GM18526 (cell line): Measurements from ENCODE around the gene PPRC1.

Source experiments
- POLR2A ChIP-seq: IDR thresholded peaks from 3 replicates; pipeline ENCODE4 v1.6.1; 2011; ENCODE audit not compliant: insufficient read length; ENCODE audit errors: extremely low read depth

PPRC1 gene

GRCh38 chr10:102152545-102152890 is 19.7 kb downstream of the PPRC1 start:
- TF ChIP-seq POLR2A, result no peak

- no peak for TF ChIP-seq POLR2A
Observed at GRCh38 chr10:102153093-102153620, 20.3 kb downstream of the PPRC1 start.

- no peak for TF ChIP-seq POLR2A
Observed at GRCh38 chr10:102154466-102155116, 21.8 kb downstream of the PPRC1 start.

GRCh38 chr10:102157224-102157623 is 24.4 kb downstream of the PPRC1 start:
- no peak for TF ChIP-seq POLR2A

- no peak for TF ChIP-seq POLR2A
Observed at GRCh38 chr10:102159051-102159597, 26.3 kb downstream of the PPRC1 start.

GRCh38 chr10:102159831-102160230 is 27.0 kb downstream of the PPRC1 start:
- no peak for TF ChIP-seq POLR2A

GRCh38 chr10:102163342-102163989 is 30.6 kb downstream of the PPRC1 start:
- TF ChIP-seq POLR2A, result no peak

DNA sequence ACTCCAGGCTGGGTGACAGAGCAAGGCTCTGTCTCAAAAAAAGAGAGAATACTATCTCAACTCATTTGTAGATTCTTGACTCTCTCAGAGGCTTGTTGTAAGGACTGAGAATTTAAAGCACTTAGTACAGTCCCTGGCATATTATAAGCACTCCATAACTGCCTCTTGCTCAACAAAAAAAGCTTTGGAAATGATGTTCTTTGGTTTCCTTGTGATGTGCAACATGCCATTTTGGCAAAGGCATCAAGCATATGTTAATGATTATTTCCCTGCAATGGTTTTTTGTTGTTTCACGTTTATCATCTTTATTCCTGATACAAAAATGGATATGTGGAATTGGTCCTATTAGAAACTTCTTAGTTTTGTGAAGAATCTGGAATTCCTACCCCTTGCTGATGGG is 35.0 kb downstream of the PPRC1 start:
- TF ChIP-seq POLR2A, result no peak

DNA sequence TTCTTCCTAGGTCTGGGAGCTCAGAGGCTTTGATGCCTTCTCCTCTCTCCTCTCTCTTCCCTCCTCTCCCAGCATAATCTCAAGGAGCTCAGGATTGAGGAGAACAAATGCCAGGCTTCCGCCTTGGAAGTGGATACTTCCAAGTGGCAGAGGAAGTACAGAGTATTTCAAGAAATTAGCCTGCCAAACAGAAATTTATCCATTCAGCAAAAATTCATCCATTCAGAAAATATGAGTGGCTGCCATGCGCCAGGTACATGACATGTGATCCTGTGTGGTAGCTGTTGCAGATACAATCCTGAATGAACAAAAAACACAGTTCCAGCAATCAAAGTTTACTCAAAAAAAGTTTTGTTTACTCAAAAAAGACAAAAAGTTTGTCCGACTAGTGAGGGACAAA is 37.8 kb downstream of the PPRC1 start:
- no peak for TF ChIP-seq POLR2A

- no peak for TF ChIP-seq POLR2A
Observed at GRCh38 chr10:102172288-102172687, 39.4 kb downstream of the PPRC1 start.

DNA sequence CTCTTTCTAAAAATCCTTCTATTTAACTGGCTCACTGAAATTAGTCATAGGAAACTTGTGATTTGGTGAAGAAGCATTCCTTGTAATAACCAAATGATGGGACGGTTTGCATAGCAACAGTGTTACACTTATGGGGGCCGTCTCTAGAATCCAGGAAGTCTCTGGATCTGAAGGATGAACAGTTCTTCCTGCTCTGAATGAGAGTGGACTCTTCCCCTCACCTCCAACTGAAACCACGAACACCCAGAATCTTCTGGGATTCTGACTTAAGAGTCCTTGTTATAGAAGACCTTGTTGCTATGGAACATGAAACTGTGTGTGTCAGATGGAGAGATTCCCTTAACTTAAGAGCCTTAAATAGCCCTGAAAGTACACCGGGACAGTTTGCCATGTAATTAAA is 42.6 kb downstream of the PPRC1 start:
- TF ChIP-seq POLR2A, result no peak

GRCh38 chr10:102184606-102185005 is 51.8 kb downstream of the PPRC1 start:
- TF ChIP-seq POLR2A, result no peak

- TF ChIP-seq POLR2A, result no peak
Observed at GRCh38 chr10:102185272-102185671, 52.4 kb downstream of the PPRC1 start.

DNA sequence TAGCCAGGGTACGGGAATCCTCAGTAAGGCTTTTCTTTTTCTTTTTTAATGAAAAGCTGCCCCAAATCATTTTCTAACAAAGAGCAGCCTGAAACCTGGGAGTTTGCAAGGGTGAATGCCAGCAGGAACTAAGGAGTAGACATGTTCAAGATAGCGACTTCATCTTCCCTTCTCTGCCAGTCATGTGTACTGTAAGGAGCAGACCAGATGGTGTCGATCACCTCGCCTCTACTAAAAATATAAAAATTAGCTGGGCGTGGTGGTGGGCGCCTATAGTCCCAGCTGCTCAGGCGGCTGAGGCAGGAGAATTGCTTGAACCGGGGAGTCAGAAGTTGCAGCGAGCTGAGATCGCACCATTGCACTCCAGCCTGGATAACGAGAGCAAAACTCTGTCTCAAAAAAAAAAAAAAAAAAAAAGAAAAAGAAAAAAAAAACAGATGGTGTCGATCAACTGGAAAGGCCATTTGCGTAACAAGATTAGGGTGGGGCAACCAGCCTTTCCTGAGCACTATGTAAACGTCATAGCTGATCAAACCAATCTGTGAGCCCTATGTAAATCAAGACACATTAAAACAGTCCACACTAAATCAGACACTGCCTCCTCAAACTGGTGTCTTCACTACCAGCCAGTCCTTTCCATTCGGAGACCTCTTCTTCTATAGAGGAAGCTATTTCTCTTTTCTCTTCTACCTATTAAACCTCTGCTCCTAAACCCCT is 53.1 kb downstream of the PPRC1 start:
- TF ChIP-seq POLR2A, result no peak

- TF ChIP-seq POLR2A, result no peak
Observed at GRCh38 chr10:102188298-102188940, 55.6 kb downstream of the PPRC1 start.
